K562 (cell line): Measurements from ENCODE around the gene SLC22A3. TPM values are rescaled to one million over a fixed set of nuclear protein-coding genes. Genes with fewer than 3 reads are reported as not detected.

ENCODE experiments used
- ATAC-seq: fragments of 200-7000 bp; cut with Tn5 transposase; 3 replicates; pipeline ENCODE4 v1.9.1; 2020; ENCODE audit warnings: moderate library complexity
- BruUV-seq: library from RNA; stranded (reverse); fragments of 400-500 nt; replicated peaks from 2 replicates; lab custom pipeline; 2021; lab: Mats Ljungman, UMichigan
- CTCF ChIA-PET: fragments of 300-600 bp; formaldehyde crosslinking; extraction: SDS; loops from one replicate; lab custom pipeline; 2021; ENCODE audit warnings: low intra/inter-chr PET ratio; lab: Yijun Ruan, JAX
- POLR2A ChIA-PET: fragments of 300-600, 350-650 bp; sonication (Branson Sonifier 250); formaldehyde crosslinking; extraction: SDS; loops from one replicate; lab custom pipeline; 2021; ENCODE audit warnings: antibody characterized with exemption, inconsistent platforms; lab: Yijun Ruan, JAX
- DNase-seq, 4 experiments: peaks; one replicate each; pipeline versions ENCODE4 v3.0.0 to v3.0.0-alpha.2; 2011 to 2018; ENCODE audit warnings: low spot score in 3 of 4, mixed read lengths in 3 of 4; ENCODE audit errors: extremely low read depth in 1 of 4
- FAIRE-seq: peaks from 2 replicates; lab custom pipeline; 2011; peaks lifted over from hg19 to GRCh38; lab: Jason Lieb, UNC
- H2AFZ ChIP-seq: 2 replicates; pipeline ENCODE4 v1.6.0; 2011; ENCODE audit warnings: low read depth, low read length, control low read depth, inconsistent platforms
- H3K27ac ChIP-seq: fragments of 200-600 bp; 3 replicates; pipeline ENCODE4 v1.8.0; 2011; ENCODE audit warnings: low read depth, mild to moderate bottlenecking, control low read depth, inconsistent platforms, low read length, moderate library complexity, mixed read lengths; ENCODE audit errors: extremely low read depth
- H3K27me3 ChIP-seq, 2 experiments: fragments of 300-600 bp in 1 of 2; 2 replicates in 1 of 2; 3 replicates in 1 of 2; pipeline versions ENCODE4 v1.6.0 to v1.8.0; 2011; ENCODE audit warnings: inconsistent platforms in 2 of 2, low read length in 2 of 2, mild to moderate bottlenecking in 1 of 2, mixed read lengths in 1 of 2, moderate library complexity in 1 of 2; ENCODE audit not compliant: control insufficient read depth in 2 of 2, insufficient read depth in 2 of 2
- H3K36me3 ChIP-seq: fragments of 300-600 bp; 3 replicates; pipeline ENCODE4 v1.8.0; 2011; ENCODE audit warnings: mild to moderate bottlenecking, low read length, inconsistent platforms; ENCODE audit not compliant: control insufficient read depth, insufficient read depth
- H3K4me1 ChIP-seq, 2 experiments: fragments of 200-600 bp in 1 of 2; replicated peaks in 1 of 2; 2 replicates in 1 of 2; 3 replicates in 1 of 2; pipeline versions ENCODE4 v1.5.1 to v1.8.0; 2011; ENCODE audit warnings: inconsistent platforms in 2 of 2, low read length in 2 of 2, mild to moderate bottlenecking in 1 of 2, mixed read lengths in 1 of 2, moderate library complexity in 1 of 2; ENCODE audit not compliant: control insufficient read depth in 2 of 2, insufficient read depth in 2 of 2
- H3K4me2 ChIP-seq: 2 replicates; pipeline ENCODE4 v1.6.1; 2011; ENCODE audit warnings: low read length, control low read depth, inconsistent platforms, mixed read lengths; ENCODE audit not compliant: insufficient read depth
- H3K4me3 ChIP-seq: fragments of 200-600 bp; sonication (generic), shearing (Covaris generic); 2 replicates; pipeline ENCODE4 v1.5.1; 2016; ENCODE audit warnings: control low read depth, inconsistent platforms
- H3K79me2 ChIP-seq: fragments of 200-600 bp; 3 replicates; pipeline ENCODE4 v1.8.0; 2011; ENCODE audit warnings: low read length, inconsistent platforms; ENCODE audit not compliant: control insufficient read depth, insufficient read depth
- H3K9ac ChIP-seq, 2 experiments: 2 replicates each; pipeline versions ENCODE4 v1.6.0 to v1.6.1; 2011; ENCODE audit warnings: low read depth in 2 of 2, low read length in 2 of 2, control low read depth in 1 of 2, inconsistent platforms in 1 of 2, mild to moderate bottlenecking in 1 of 2, mixed read lengths in 1 of 2; ENCODE audit not compliant: insufficient read depth in 1 of 2
- H3K9me1 ChIP-seq: one replicate; pipeline ENCODE4 v1.6.0; 2011; ENCODE audit warnings: inconsistent platforms, mild to moderate bottlenecking, low read length, moderate library complexity; ENCODE audit not compliant: control insufficient read depth, insufficient read depth
- H3K9me3 ChIP-seq: replicated peaks from 2 replicates; pipeline ENCODE4 v1.5.1; 2011; ENCODE audit warnings: low read depth, low read length, inconsistent platforms; ENCODE audit not compliant: control insufficient read depth, insufficient read depth
- H4K20me1 ChIP-seq: replicated peaks from 2 replicates; pipeline ENCODE4 v1.6.1; 2011; ENCODE audit warnings: low read length, inconsistent platforms, mixed read lengths; ENCODE audit not compliant: control insufficient read depth, insufficient read depth
- EP300 ChIP-seq: IDR thresholded peaks from 2 replicates; pipeline ENCODE4 v1.6.1; 2012; ENCODE audit warnings: low read length, improper control_type of control experiment
- MAFK ChIP-seq: IDR thresholded peaks from 2 replicates; pipeline ENCODE4 v1.6.1; 2011; ENCODE audit warnings: low read length, improper control_type of control experiment
- PCBP1 ChIP-seq: fragments of 200-400 bp; formaldehyde crosslinking; IDR thresholded peaks from 2 replicates; pipeline ENCODE4 v1.6.1; 2018; ENCODE audit warnings: mild to moderate bottlenecking, low read depth, low read length; ENCODE audit not compliant: poor library complexity, severe bottlenecking
- RBM25 ChIP-seq: fragments of 200-400 bp; formaldehyde crosslinking; IDR thresholded peaks from 2 replicates; pipeline ENCODE4 v1.6.1; 2018; ENCODE audit warnings: low read length, low read depth, moderate library complexity; ENCODE audit not compliant: severe bottlenecking
- RNF2 ChIP-seq: sonication (generic); IDR thresholded peaks from 2 replicates; pipeline ENCODE4 v1.6.1; 2016
- RUNX1 ChIP-seq: sonication (generic); IDR thresholded peaks from 2 replicates; pipeline ENCODE4 v1.6.1; 2016; ENCODE audit warnings: antibody characterized with exemption, low read depth
- TEAD4 ChIP-seq, 2 experiments: sonication (generic) in 1 of 2; formaldehyde crosslinking in 1 of 2; IDR thresholded peaks; 2 replicates each; pipeline versions ENCODE4 v1.6.1 to v1.8.0; 2012 to 2022; ENCODE audit warnings: borderline replicate concordance in 1 of 2, inconsistent platforms in 1 of 2, low read length in 1 of 2, mild to moderate bottlenecking in 1 of 2, missing genetic modification reagents in 1 of 2
- U2AF2 ChIP-seq: fragments of 200-400 bp; formaldehyde crosslinking; optimal IDR thresholded peaks from 2 replicates; pipeline ENCODE3; 2017; ENCODE audit warnings: low read depth, mild to moderate bottlenecking, low read length
- ZKSCAN3 ChIP-seq: fragments of 250-450 bp; sonication (Bioruptor Pico); IDR thresholded peaks from 2 replicates; pipeline ENCODE4 v1.4.0; 2020
- ZNF184 ChIP-seq: sonication (generic); formaldehyde crosslinking; IDR thresholded peaks from 2 replicates; pipeline ENCODE4 v1.5.0; 2020; ENCODE audit warnings: missing genetic modification reagents
- ZNF444 ChIP-seq: fragments of 250-450 bp; sonication (Bioruptor Pico); IDR thresholded peaks from 2 replicates; pipeline ENCODE4 v1.4.0; 2020; ENCODE audit warnings: mild to moderate bottlenecking, moderate library complexity
- ZNF561 ChIP-seq: fragments of 450-650 bp; formaldehyde crosslinking; conservative IDR thresholded peaks from 2 replicates; pipeline ENCODE4 v1.4.0; 2020; ENCODE audit warnings: mild to moderate bottlenecking, moderate library complexity
- ZNF584 ChIP-seq: fragments of 200-800 bp; sonication (Bioruptor generic); IDR thresholded peaks from 2 replicates; pipeline ENCODE4 v1.6.1; 2016; ENCODE audit warnings: low read depth, mild to moderate bottlenecking, missing genetic modification characterization, missing compliant biosample characterization
- ZNF695 ChIP-seq: fragments of 450-650 bp; formaldehyde crosslinking; IDR thresholded peaks from 2 replicates; pipeline ENCODE4 v1.4.0; 2020; ENCODE audit warnings: mild to moderate bottlenecking, moderate library complexity
- WGBS: fragments of 100-300 bp; shearing (Covaris generic); methylation state at CpG from one replicate; pipeline ENCODE4 v1.1.6; 2016; ENCODE audit warnings: low coverage, mixed read lengths; ENCODE audit not compliant: insufficient coverage; ENCODE audit errors: missing lambda C conversion rate; 5-methylcytosine and 5-hydroxymethylcytosine counted together
- in situ Hi-C: fragments of 300-500 bp; cut with MboI; formaldehyde crosslinking; loops from 4 replicates; pipeline ENCODE4 v1.15.0; 2018; ENCODE audit warnings: inconsistent platforms, mixed read lengths
- intact Hi-C: fragments of 100-400 bp; cut with micrococcal nuclease; formaldehyde crosslinking; loops from 2 replicates; pipeline ENCODE4 v1.14.2; 2022
- polyA plus RNA-seq, 8 experiments: library from polyadenylated mRNA; depleted of rRNA in 4 of 8; stranded (reverse) in 5 of 8; unstranded in 3 of 8; fragments of >200 nt; fragmentation: Nextera tagmentation in 2 of 8; fragmentation: Illumina TruSeq in 1 of 8; extraction: Ambion mirVana in 2 of 8; extraction: Trizol in 1 of 8; gene quantifications; 2 replicates each; pipeline versions ENCODE4 v1.2.1 to v1.2.3, GENCODE V29; 2011 to 2014; ENCODE audit warnings: inconsistent platforms in 1 of 8, missing spikeins in 1 of 8
- total RNA-seq, 7 experiments: library from RNA; depleted of rRNA in 6 of 7; stranded (reverse); fragments of >200 nt in 6 of 7; fragmentation: Illumina TruSeq in 2 of 7; extraction: Trizol in 2 of 7; gene quantifications; 2 replicates each; pipeline versions ENCODE4 v1.2.1 to v1.2.3, GENCODE V29; 2011 to 2021; ENCODE audit warnings: low replicate concordance in 1 of 7
- TF ChIP-seq, protein P1 (sequence below): fragments of 450-650 bp; formaldehyde crosslinking; IDR thresholded peaks from 2 replicates; pipeline ENCODE4 v1.4.0; 2020; ENCODE audit warnings: mild to moderate bottlenecking, moderate library complexity

SLC22A3 gene
- total and polyA plus RNA-seq, 9 of the 15 experiments (the other 6 are each of a cell fraction or from before 2014, with no cell fraction given): not detected

DNA sequence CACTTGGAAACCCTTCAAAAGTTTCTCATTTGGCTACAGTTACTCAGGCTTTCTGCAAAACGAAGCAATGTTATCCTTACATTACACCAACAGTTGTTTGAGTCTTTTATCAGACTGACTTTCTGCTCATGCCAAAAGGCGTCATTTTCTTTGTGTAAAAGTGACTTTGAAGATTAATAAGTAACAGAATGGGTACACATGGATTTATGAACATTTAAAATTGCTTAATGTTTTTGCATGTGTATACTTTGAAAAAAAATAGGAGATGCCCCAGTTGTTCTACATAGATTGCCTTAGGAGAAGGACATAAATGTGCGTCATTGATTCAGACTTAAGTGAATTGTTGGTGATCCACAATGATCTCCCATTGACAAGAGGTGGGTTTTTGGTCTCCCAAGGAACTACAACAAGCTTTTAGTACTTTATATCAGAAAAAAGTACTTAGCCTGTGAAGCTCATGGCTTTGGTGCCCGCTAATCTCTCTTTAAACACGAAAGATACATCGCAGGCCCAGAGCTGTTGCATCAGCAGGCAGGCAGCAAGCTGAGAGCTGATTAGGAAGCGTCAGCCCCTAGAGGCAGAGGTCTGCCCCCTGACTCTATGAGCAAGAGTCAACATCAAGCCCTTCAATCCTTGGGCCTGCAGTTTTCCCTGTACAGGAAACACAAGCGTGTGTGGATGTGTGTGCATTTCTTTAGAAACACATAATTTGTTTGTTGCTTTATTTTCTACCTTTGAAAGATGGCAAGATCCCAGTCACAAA, 45.9 kb downstream of the SLC22A3 start (continued):
- TF ChIP-seq TEAD4 (IDR thresholded peaks at IDR 0.05; ENCODE audit: low read length) (peak; percentile 9; the same call in 1 of the 2 replicates), TEAD4 (CRISPR knock-in tag; IDR thresholded peaks at IDR 0.05; ENCODE audit: borderline replicate concordance) (no peak), ZNF444 (CRISPR knock-in tag) (no peak)

DNA sequence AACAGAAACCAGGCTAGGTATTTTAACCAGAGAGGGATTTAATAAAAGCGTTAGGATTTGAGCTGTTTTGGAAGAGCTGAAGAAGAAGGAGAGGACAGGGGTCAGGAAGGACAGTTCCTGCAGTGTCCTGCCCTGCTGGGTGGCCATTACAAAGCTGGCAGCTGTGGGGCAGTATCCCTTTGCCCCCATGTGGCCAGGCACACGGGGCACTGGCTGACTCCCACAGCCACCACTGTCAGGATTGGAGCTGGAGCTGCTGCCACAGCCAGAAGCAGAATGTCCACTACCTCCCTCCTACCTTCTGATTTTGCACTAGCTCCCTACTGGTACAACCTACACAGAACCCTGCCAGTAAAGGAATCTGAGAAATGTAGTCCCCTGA, 46.5 kb downstream of the SLC22A3 start:
- no peak for FAIRE-seq
- WGBS: 0% methylated on average over 2 of the region's 2 CpGs

More for the DNA sequence above, 46.5 kb downstream of the SLC22A3 start:
- Histone ChIP-seq H2AFZ (no peak overlapping the region), H3K9me1 (no peaks in the 10 kb centered on the region), H3K4me3 (no peak overlapping the region), H4K20me1 (no peaks in the 10 kb centered on the region), H3K4me1 (no peaks in the 10 kb centered on the region), H3K9me3 (no peaks in the 10 kb centered on the region), H3K27me3 (peaks cover 0 to 5% of the 10 kb centered on the region in 2 experiments; a peak in 2 of 5 replicates), H3K9ac (no peak overlapping the region), H3K36me3 (no peaks in the 10 kb centered on the region), H3K79me2 (no peaks in the 10 kb centered on the region), H3K4me2 (no peak overlapping the region; the same call in 1 of the 2 replicates), H3K27ac (no peak overlapping the region)
- ChIA-PET POLR2A (interaction anchor here (1.1 kb wide), 1 partner anchor 14 kb away, joined by 4 read pairs; no protein-coding TSS in a partner anchor), CTCF (no interaction called here)
- intact Hi-C loops (no loop called here), in situ Hi-C loops (no loop called here)
- DNase-seq (no peak), ATAC-seq (peak; percentile 38)
- no peak for TF ChIP-seq ZKSCAN3 (CRISPR knock-in tag)
- no peak for TF ChIP-seq RUNX1
- TF ChIP-seq U2AF2: no peak
- TF ChIP-seq ZNF584 (CRISPR knock-in tag): peak; percentile 39; the same call in 1 of the 2 replicates
- TF ChIP-seq RBM25: peak; percentile 11
- TF ChIP-seq ZNF184 (CRISPR knock-in tag): no peak
- no peak for TF ChIP-seq ZNF561 (CRISPR knock-in tag)
- no peak for TF ChIP-seq RNF2
- TF ChIP-seq, protein P1, sequence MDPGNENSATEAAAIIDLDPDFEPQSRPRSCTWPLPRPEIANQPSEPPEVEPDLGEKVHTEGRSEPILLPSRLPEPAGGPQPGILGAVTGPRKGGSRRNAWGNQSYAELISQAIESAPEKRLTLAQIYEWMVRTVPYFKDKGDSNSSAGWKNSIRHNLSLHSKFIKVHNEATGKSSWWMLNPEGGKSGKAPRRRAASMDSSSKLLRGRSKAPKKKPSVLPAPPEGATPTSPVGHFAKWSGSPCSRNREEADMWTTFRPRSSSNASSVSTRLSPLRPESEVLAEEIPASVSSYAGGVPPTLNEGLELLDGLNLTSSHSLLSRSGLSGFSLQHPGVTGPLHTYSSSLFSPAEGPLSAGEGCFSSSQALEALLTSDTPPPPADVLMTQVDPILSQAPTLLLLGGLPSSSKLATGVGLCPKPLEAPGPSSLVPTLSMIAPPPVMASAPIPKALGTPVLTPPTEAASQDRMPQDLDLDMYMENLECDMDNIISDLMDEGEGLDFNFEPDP: 0 out of 2 replicates have a peak, but pooled peaks have one; percentile 14
- TF ChIP-seq ZNF695 (CRISPR knock-in tag): no peak
- TF ChIP-seq MAFK: no peak
- TF ChIP-seq PCBP1: no peak
- no peak for TF ChIP-seq EP300
- BruUV-seq: no TSS peak
